GM18907 (cell line): Measurements from ENCODE around the gene GGT6.
"Not testable (repeated sequence)": the region's sequence is repeated elsewhere in the genome, so short reads cannot be mapped to it uniquely, and the experiment has no call there.

Experiments
- ATAC-seq: cut with Tn5 transposase; IDR thresholded peaks from one replicate; pipeline ENCODE4 v1.9.1; 2021; ENCODE audit warnings: mild to moderate bottlenecking, moderate library complexity; ENCODE audit not compliant: unreplicated experiment

Gene GGT6

DNA sequence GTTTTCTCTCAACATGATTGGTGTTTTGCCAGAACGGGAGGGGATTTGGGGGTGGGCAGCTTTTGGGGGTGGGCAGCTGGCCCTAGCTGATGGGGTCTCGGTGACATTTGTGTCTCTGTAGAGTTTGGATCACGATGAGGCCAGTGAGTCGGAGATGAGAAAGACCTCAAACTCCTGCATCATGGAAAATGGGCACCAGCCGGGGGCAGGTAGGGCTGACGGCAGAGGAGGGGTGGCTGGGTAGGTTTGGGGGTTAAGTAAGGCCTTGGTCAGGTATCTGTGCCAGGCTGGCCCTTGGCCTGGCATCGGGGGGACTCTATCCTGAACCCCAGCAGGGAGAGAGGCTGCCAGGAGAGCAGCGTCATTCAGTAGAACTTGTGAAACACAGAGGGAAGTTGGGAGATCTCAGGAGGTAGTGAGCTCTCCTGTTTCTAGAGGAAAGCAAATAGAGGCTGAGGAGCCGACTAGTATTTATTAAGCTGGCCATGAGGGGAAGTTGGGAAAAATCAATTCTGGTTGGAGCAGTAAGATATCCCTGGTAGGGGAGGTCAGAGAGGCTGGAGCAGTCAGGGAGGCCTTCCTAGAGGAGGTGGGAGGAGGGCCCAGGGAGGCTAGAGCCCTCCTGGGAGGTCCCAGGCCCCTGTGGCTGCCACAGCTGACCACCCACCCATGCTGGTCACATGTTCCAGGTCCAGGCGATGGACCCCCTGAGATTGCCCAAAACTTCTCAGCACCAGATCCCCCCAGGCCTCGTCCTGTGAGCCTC lies 32.0 kb upstream of the GGT6 start:
- ATAC-seq, result no peak

DNA sequence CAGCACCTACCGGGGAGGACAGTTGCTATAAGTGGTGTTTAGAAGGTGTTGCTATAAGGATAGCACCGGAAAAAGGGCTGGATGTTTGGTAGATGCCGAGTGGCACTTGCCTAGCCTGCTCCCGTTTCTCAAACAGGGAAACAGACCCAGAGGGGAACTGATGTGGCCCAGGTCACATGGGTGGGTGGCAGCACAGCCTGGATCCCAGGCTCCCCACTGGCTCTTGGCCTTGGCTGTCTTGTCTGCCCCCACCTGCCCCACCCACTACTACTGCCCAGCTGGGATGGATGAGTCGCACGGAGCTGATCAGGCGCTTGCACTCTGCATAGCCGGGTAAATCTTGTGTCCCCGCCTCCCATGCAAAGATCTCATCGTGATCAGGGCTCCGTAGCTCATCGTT lies 31.2 kb upstream of the GGT6 start:
- no peak for ATAC-seq

- no peak for ATAC-seq
Observed at GRCh38 chr17:4590981-4591453, 30.6 kb upstream of the GGT6 start.

DNA sequence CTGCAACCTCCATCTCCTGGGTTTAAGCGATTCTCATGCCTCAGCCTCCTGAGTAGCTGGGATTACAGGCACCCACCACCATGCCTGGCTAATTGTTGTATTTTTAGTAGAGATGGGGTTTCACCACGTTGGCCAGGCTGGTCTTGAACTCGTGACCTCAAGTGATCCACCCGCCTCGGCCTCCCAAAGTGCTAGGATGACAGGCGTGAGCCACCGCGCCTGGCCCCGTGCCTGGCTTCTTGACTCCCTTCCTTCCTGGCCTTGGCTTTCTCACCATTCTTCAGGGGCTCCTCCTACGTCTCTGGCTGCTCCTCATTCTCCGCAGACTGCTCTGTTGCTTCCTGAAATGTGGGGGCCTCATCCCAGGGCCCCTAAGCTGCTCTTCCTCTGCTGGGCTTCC lies 29.7 kb upstream of the GGT6 start:
- ATAC-seq, result not testable (repeated sequence)

GRCh38 chr17:4588898-4589625 lies 28.7 kb upstream of the GGT6 start:
- ATAC-seq, result no peak

DNA sequence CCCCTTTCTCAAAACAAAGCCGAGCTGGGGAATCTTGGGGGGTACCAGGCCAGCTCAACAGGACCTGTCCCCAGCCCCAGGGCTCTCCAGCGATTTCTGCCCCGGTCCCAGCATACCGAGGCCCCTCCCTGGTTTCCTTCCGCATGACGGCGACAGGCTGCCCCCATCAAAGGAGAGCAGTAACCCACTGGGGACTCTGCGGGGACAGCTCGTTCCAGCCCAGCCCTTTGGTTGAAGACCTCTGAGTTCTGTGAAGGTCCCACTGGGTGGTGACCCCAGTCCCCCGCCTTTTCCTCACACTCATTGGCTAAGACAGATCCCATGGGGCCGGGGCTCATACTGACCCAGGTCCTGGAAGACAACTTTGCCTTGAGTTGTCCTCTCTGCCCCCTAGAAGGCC lies 28.0 kb upstream of the GGT6 start:
- no peak for ATAC-seq

- no peak for ATAC-seq
Observed at GRCh38 chr17:4587803-4588202, 27.4 kb upstream of the GGT6 start.

DNA sequence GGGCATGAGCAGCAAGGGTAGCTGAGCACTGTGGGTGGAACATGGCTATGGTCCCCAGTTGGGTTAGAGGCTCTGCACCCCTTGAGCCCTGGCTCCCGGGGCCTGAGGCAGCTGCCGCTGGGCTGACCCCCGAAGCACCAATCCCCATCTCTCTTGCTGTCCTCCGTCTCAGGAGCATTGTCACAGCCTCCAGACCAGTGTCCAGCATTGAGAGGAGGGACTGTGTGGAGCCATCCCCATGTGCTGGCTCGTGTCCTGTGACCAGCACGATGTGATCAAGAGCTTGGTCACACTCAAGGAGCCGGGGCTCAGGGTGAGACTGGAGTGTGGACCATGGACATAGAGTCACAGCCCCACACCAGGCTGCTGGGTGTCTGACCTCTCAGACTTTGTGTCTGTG lies 26.8 kb upstream of the GGT6 start:
- no peak for ATAC-seq

DNA sequence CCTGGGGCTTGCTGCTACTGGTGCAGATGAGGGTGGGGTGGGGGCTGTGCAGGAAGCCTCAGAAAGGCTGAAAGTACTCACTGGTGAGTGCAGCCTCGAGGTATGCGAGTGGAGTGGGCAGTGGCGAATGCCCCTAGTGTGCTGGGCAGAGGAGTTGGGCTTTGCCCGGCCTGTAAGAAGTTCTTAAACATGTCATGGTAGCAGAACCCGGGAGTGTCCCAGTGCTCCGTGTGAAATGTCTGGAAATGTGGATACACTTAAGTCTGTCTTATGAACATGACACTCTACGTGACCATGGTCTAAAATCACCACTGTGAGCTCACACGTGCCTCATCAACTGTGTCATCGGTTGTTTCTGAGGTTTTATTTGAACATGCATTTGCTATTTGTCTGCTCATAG lies 25.7 kb upstream of the GGT6 start:
- ATAC-seq, result no peak

DNA sequence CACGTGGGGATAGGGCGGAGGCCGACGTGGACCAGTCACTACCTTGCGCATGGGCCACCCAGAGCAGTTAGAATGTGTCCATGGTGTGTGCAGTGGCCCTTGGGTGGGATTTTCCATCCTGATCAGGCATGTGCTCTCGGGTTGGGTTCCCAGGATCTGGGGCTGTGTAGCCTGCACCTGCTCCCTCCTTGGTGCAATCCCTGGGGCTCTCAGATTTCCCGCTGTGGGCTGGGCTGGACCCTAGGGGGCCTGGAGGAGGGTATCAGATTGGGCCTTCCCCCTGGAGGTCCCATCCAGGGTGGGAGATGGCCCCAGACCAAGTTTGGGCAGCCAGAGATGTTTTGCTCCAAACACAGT lies 25.2 kb upstream of the GGT6 start:
- ATAC-seq, result no peak

- ATAC-seq, result no peak
Observed at GRCh38 chr17:4584917-4585637, 24.7 kb upstream of the GGT6 start.

DNA sequence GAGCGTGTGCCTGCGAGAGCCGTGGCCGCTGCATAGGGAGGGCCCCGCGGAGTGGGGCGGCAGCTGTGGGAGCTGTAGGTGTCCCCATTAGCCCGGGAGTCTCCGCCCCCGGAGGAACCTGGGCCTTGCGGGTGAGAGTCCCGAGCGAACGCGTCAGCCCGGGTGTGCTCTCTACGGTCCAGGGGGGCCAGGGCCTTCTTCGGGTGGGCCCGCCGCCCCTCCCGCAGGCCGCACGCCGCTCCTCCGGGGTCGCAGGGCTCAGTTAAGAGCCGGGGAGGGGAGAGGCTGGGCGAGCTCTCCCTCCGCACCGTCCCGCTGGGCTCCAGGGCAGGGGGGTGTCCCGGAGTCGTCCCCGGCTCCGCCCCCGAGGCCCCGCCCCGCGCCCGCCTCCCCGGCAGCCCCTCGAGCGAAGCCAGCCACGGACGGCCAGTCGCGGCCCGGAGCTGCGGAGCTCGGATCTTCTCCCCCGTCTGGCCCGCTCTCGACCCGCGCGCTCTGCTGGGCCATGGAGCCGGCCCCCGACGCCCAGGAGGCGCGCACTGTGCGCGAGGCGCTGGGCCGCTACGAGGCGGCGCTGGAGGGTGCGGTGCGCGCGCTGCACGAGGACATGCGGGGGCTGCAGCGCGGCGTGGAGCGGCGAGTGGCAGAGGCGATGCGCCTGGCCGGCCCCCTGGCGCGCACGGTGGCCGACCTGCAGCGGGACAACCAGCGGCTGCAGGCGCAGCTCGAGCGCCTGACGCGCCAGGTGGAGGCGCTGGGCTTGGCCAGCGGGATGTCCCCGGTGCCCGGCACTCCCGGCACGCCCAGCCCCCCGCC lies 23.9 kb upstream of the GGT6 start, which contains the start of gene SMTNL2:
Gene SMTNL2, plus strand, starts transcription at position 429 of the 816 bp plus-strand sequence. Its CDS starts 77 bp downstream, at position 506.
- ATAC-seq, result no peak

DNA sequence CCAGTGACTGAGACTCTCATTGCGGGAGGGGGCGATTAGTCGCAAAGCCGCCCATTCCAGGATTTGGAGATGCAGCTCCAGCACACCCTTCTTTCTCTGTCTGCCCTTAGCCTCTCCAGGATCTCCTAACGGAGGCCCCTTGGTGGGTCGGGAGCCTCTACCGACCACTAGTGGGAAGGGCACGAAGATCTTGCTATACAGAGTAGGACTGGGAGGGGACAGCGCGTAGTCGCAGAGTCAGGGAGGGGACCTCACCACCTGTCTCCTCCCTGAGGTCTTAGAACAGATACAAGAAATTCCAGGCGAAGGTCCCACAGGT lies 23.4 kb upstream of the GGT6 start:
- ATAC-seq, result no peak

DNA sequence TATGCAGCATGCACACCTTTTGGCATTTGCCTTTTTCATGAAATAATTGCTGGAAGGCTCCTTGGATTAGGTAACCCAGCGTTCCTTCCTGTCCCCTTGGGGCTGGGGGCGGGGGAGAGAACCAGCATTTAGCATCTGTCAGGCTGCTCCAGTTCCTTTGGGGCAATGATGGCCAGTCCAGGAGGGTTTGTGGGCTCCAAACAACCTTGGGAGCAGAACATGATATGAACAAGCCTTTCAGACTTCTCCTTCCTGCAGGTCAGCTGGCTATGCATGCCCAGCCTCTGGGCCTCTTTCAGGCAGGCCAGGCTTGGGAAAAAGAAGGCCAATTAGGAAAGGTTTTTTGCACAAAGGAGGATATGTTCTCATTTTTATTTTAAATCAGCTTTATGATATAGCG lies 22.8 kb upstream of the GGT6 start:
- ATAC-seq, result no peak

DNA sequence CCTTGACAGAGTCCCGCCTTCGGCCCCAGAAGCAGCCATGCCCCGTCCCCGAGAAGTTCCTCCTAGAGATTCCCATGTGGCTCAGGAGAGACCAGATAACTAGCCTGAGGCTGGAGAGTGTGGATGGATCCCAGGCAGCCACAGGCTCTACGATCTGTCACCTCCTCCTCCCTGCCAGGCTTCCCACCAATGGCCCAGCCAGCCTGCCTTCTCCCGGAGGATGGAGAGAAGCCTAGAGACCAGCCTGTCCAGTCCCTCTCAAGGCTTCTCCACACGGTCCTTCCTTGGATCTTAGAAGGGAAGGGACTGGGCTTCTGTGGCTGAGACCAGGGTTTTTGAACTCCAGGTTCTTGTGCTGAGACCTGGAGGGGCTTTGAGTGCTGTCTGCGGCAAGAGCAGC lies 22.3 kb upstream of the GGT6 start:
- ATAC-seq, result no peak

- ATAC-seq, result no peak
Observed at GRCh38 chr17:4582101-4582501, 21.7 kb upstream of the GGT6 start.

DNA sequence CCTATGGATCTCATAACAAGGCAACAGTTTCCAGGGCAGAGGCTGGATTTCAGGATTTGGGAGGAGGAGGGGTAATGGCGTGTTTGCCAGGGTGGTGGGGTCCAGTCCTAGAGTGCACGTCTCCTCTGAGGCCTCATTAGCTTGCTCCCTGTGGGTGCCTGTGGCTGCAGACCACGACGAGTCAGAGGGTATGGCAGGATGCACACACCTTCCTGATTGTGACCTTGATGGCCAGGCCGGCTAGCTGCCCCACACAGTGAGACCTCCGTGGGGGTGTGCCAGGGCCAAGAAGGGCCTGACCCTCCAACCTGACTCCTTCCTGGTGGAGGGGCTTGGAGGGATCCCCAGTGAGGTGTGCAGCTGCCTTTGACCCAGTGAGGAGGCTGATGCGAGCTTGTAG lies 19.9 kb upstream of the GGT6 start:
- ATAC-seq, result no peak

- ATAC-seq, result no peak
Observed at GRCh38 chr17:4579678-4580077, 19.3 kb upstream of the GGT6 start.

DNA sequence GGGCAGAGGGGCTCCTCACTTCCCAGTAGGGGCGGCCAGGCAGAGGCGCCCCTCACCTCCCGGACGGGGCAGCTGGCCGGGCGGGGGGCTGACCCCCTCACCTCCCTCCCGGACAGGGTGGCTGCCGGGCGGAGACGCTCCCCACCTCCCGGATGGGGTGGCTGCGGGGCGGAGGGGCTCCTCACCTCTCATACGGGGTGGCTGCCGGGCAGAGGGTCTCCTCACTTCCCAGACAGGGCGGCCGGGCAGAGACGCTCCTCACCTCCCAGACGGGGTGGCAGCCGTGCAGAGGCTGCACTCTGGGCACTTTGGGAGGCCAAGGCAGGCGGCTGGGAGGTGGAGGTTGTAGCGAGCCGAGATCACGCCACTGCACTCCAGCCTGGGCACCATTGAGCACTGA lies 18.0 kb upstream of the GGT6 start:
- not testable (repeated sequence) for ATAC-seq

- ATAC-seq, result no peak
Observed at GRCh38 chr17:4577386-4577993, 17.1 kb upstream of the GGT6 start.
